HEK293 (cell line): Measurements from ENCODE around the gene HPCAL1.

Experiments
- CTCF ChIA-PET: fragments of 350-600 bp; formaldehyde crosslinking; extraction: SDS; loops from one replicate; lab custom pipeline; 2021; ENCODE audit warnings: antibody characterized with exemption; lab: Yijun Ruan, JAX
- POLR2A ChIA-PET: fragments of 300-600 bp; formaldehyde crosslinking; extraction: SDS; loops from one replicate; lab custom pipeline; 2020; ENCODE audit warnings: antibody characterized with exemption, inconsistent platforms; lab: Yijun Ruan, JAX
- H3K27ac ChIP-seq: fragments of 200-500 bp; sonication (Bioruptor generic); 2 replicates; pipeline ENCODE4 v1.5.1; 2014; ENCODE audit warnings: low read depth, low read length, control low read depth, inconsistent platforms; ENCODE audit errors: extremely low read depth
- H3K36me3 ChIP-seq, 2 experiments: fragments of 200-500 bp in 1 of 2; sonication (Bioruptor generic) in 1 of 2; 1 replicate in 1 of 2; 2 replicates in 1 of 2; pipeline ENCODE4 v1.5.1; 2014 to 2017; ENCODE audit warnings: inconsistent platforms in 2 of 2, low read length in 2 of 2; ENCODE audit not compliant: control insufficient read depth in 2 of 2, insufficient read depth in 1 of 2
- H3K4me1 ChIP-seq: fragments of 200-500 bp; sonication (Bioruptor generic); 2 replicates; pipeline ENCODE4 v1.5.1; 2014; ENCODE audit warnings: mild to moderate bottlenecking, low read length, inconsistent platforms; ENCODE audit not compliant: control insufficient read depth, insufficient read depth
- H3K4me3 ChIP-seq: 2 replicates; pipeline ENCODE4 v1.5.1; 2011; ENCODE audit warnings: low read depth, mild to moderate bottlenecking, control low read depth, low read length, moderate library complexity
- H3K9me3 ChIP-seq: fragments of 200-500 bp; sonication (Bioruptor generic); 2 replicates; pipeline ENCODE4 v1.5.1; 2014; ENCODE audit warnings: low read depth, low read length, inconsistent platforms; ENCODE audit not compliant: control insufficient read depth, insufficient read depth
- BCL11B ChIP-seq: fragments of 450-650 bp; formaldehyde crosslinking; IDR thresholded peaks from 2 replicates; pipeline ENCODE4 v1.5.1; 2016; ENCODE audit warnings: low read depth, missing biosample characterization, missing genetic modification characterization
- GLIS2 ChIP-seq: fragments of 450-650 bp; formaldehyde crosslinking; IDR thresholded peaks from 2 replicates; pipeline ENCODE4 v1.5.1; 2016; ENCODE audit warnings: missing biosample characterization, missing genetic modification characterization
- HOXC10 ChIP-seq: sonication (generic); formaldehyde crosslinking; IDR thresholded peaks from 2 replicates; pipeline ENCODE4 v1.8.1; 2023; ENCODE audit warnings: mild to moderate bottlenecking, missing genetic modification reagents
- KLF16 ChIP-seq: fragments of 450-650 bp; formaldehyde crosslinking; IDR thresholded peaks from 2 replicates; pipeline ENCODE4 v1.5.1; 2017; ENCODE audit warnings: missing biosample characterization, missing genetic modification characterization
- OSR2 ChIP-seq: fragments of 450-650 bp; formaldehyde crosslinking; IDR thresholded peaks from 2 replicates; pipeline ENCODE4 v1.5.1; 2016; ENCODE audit warnings: missing biosample characterization, missing genetic modification characterization
- SP7 ChIP-seq: fragments of 450-650 bp; formaldehyde crosslinking; IDR thresholded peaks from 2 replicates; pipeline ENCODE4 v1.5.1; 2016; ENCODE audit warnings: missing biosample characterization, missing genetic modification characterization
- TCF7L2 ChIP-seq: IDR thresholded peaks from 2 replicates; pipeline ENCODE4 v1.6.1; 2011; ENCODE audit warnings: low read depth, mild to moderate bottlenecking, inconsistent platforms, low read length, moderate library complexity, borderline replicate concordance
- YY1 ChIP-seq: fragments of 450-650 bp; formaldehyde crosslinking; IDR thresholded peaks from 2 replicates; pipeline ENCODE4 v1.5.1; 2018; ENCODE audit warnings: missing biosample characterization, missing genetic modification characterization
- YY2 ChIP-seq: fragments of 450-650 bp; formaldehyde crosslinking; IDR thresholded peaks from 2 replicates; pipeline ENCODE4 v1.5.1; 2016; ENCODE audit warnings: missing biosample characterization, missing genetic modification characterization
- ZNF121 ChIP-seq: fragments of 450-650 bp; formaldehyde crosslinking; IDR thresholded peaks from 2 replicates; pipeline ENCODE4 v1.5.1; 2016; ENCODE audit warnings: missing biosample characterization, missing genetic modification characterization
- ZNF146 ChIP-seq: fragments of 450-650 bp; formaldehyde crosslinking; IDR thresholded peaks from 2 replicates; pipeline ENCODE4 v1.5.1; 2016; ENCODE audit warnings: missing biosample characterization, missing genetic modification characterization
- ZNF155 ChIP-seq: fragments of 450-650 bp; formaldehyde crosslinking; IDR thresholded peaks from 2 replicates; pipeline ENCODE4 v1.5.1; 2016; ENCODE audit warnings: missing biosample characterization, missing genetic modification characterization
- ZNF169 ChIP-seq: fragments of 450-650 bp; formaldehyde crosslinking; IDR thresholded peaks from 2 replicates; pipeline ENCODE4 v1.5.1; 2016; ENCODE audit warnings: missing biosample characterization, missing genetic modification characterization
- ZNF2 ChIP-seq: fragments of 450-650 bp; formaldehyde crosslinking; IDR thresholded peaks from 2 replicates; pipeline ENCODE4 v1.5.1; 2016; ENCODE audit warnings: missing biosample characterization, missing genetic modification characterization
- ZNF214 ChIP-seq: fragments of 450-650 bp; formaldehyde crosslinking; IDR thresholded peaks from 2 replicates; pipeline ENCODE4 v1.5.1; 2017; ENCODE audit warnings: missing biosample characterization, mild to moderate bottlenecking, missing genetic modification characterization, borderline replicate concordance
- ZNF24 ChIP-seq: fragments of 450-650 bp; formaldehyde crosslinking; IDR thresholded peaks from 2 replicates; pipeline ENCODE4 v1.5.1; 2016; ENCODE audit warnings: missing biosample characterization, missing genetic modification characterization
- ZNF292 ChIP-seq: fragments of 450-650 bp; formaldehyde crosslinking; IDR thresholded peaks from 2 replicates; pipeline ENCODE4 v1.5.1; 2016; ENCODE audit warnings: low read depth, missing biosample characterization, missing genetic modification characterization, borderline replicate concordance
- ZNF302 ChIP-seq: fragments of 450-650 bp; formaldehyde crosslinking; IDR thresholded peaks from 2 replicates; pipeline ENCODE4 v1.5.1; 2016; ENCODE audit warnings: missing biosample characterization, missing genetic modification characterization, low read depth
- ZNF48 ChIP-seq: fragments of 450-650 bp; formaldehyde crosslinking; IDR thresholded peaks from 2 replicates; pipeline ENCODE4 v1.5.1; 2016; ENCODE audit warnings: missing biosample characterization, missing genetic modification characterization
- ZNF623 ChIP-seq: fragments of 450-650 bp; formaldehyde crosslinking; IDR thresholded peaks from 2 replicates; pipeline ENCODE4 v1.5.1; 2016; ENCODE audit warnings: missing biosample characterization, missing genetic modification characterization
- ZNF654 ChIP-seq: fragments of 450-650 bp; formaldehyde crosslinking; IDR thresholded peaks from 2 replicates; pipeline ENCODE4 v1.5.1; 2016; ENCODE audit warnings: low read depth, missing biosample characterization, missing genetic modification characterization
- ZNF660 ChIP-seq: fragments of 450-650 bp; IDR thresholded peaks from 2 replicates; pipeline ENCODE4 v1.5.1; 2018; ENCODE audit warnings: missing biosample characterization, mild to moderate bottlenecking, missing genetic modification characterization
- ZNF707 ChIP-seq: fragments of 450-650 bp; formaldehyde crosslinking; IDR thresholded peaks from 2 replicates; pipeline ENCODE4 v1.5.1; 2016; ENCODE audit warnings: missing biosample characterization, missing genetic modification characterization
- ZNF768 ChIP-seq: fragments of 450-650 bp; formaldehyde crosslinking; IDR thresholded peaks from 2 replicates; pipeline ENCODE4 v1.5.1; 2018; ENCODE audit warnings: missing biosample characterization, mild to moderate bottlenecking, missing genetic modification characterization
- ZNF777 ChIP-seq: fragments of 450-650 bp; formaldehyde crosslinking; IDR thresholded peaks from 2 replicates; pipeline ENCODE4 v1.5.1; 2017; ENCODE audit warnings: missing biosample characterization, missing genetic modification characterization, borderline replicate concordance
- ZNF785 ChIP-seq: fragments of 450-650 bp; formaldehyde crosslinking; IDR thresholded peaks from 2 replicates; pipeline ENCODE4 v1.5.1; 2016; ENCODE audit warnings: missing biosample characterization, missing genetic modification characterization
- ZSCAN16 ChIP-seq: fragments of 450-650 bp; formaldehyde crosslinking; IDR thresholded peaks from 2 replicates; pipeline ENCODE4 v1.5.1; 2016; ENCODE audit warnings: missing biosample characterization, missing genetic modification characterization
- ZSCAN30 ChIP-seq: fragments of 450-650 bp; IDR thresholded peaks from 2 replicates; pipeline ENCODE4 v1.5.1; 2018; ENCODE audit warnings: missing biosample characterization, mild to moderate bottlenecking, missing genetic modification characterization, moderate library complexity
- TF ChIP-seq, protein P1 (sequence below): fragments of 450-650 bp; formaldehyde crosslinking; optimal IDR thresholded peaks from 2 replicates; pipeline ENCODE3; 2016; ENCODE audit warnings: missing biosample characterization, mild to moderate bottlenecking, missing genetic modification characterization
- TF ChIP-seq, protein P2 (sequence below): fragments of 450-650 bp; formaldehyde crosslinking; IDR thresholded peaks from 2 replicates; pipeline ENCODE4 v1.5.1; 2016; ENCODE audit warnings: missing biosample characterization, missing genetic modification characterization, low read depth
- TF ChIP-seq, protein P3 (sequence below): IDR thresholded peaks from 2 replicates; pipeline ENCODE4 v1.6.1; 2011; ENCODE audit warnings: mild to moderate bottlenecking, low read depth, low read length, borderline replicate concordance
- TF ChIP-seq, protein P4 (sequence below): fragments of 450-650 bp; IDR thresholded peaks from 2 replicates; pipeline ENCODE4 v1.5.1; 2018; ENCODE audit warnings: missing biosample characterization, mild to moderate bottlenecking, missing genetic modification characterization
- TF ChIP-seq, protein P5 (sequence below): fragments of 450-650 bp; formaldehyde crosslinking; IDR thresholded peaks from 2 replicates; pipeline ENCODE4 v1.5.1; 2017; ENCODE audit warnings: missing biosample characterization, mild to moderate bottlenecking, missing genetic modification characterization, moderate library complexity

HPCAL1 gene

DNA sequence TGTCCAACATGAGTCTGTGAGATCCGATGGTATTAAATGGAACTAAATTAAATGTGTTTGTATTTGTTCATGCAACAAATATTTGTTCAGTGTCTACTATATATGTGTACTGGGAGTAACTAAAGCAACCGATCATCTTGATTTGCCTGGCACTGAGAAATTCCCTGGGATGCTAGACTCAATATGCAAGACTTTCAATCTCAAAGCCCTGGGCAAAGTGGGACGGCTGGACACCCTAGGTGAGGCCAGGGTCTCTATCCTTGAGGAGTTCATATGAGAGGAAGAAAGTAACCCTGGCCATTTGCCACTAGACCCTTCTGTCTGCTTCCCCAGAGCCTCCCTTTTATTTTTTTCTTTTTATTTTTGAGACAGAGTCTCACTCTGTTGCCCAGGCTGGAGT is 44.0 kb upstream of the HPCAL1 start:
- no peak for TF ChIP-seq ZNF654
- no peak for TF ChIP-seq GLIS2 (tag by site-specific recombination)
- TF ChIP-seq, protein P1, sequence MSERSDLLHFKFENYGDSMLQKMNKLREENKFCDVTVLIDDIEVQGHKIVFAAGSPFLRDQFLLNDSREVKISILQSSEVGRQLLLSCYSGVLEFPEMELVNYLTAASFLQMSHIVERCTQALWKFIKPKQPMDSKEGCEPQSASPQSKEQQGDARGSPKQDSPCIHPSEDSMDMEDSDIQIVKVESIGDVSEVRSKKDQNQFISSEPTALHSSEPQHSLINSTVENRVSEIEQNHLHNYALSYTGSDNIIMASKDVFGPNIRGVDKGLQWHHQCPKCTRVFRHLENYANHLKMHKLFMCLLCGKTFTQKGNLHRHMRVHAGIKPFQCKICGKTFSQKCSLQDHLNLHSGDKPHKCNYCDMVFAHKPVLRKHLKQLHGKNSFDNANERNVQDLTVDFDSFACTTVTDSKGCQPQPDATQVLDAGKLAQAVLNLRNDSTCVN (tag by site-specific recombination) = no peak
- TF ChIP-seq YY2 (tag by site-specific recombination) = no peak
- no peak for TF ChIP-seq ZNF48 (tag by site-specific recombination)
- TF ChIP-seq ZSCAN30 (tag by site-specific recombination) = no peak
- no peak for TF ChIP-seq BCL11B (tag by site-specific recombination)
- no peak for TF ChIP-seq KLF16 (tag by site-specific recombination)
- TF ChIP-seq, protein P2, sequence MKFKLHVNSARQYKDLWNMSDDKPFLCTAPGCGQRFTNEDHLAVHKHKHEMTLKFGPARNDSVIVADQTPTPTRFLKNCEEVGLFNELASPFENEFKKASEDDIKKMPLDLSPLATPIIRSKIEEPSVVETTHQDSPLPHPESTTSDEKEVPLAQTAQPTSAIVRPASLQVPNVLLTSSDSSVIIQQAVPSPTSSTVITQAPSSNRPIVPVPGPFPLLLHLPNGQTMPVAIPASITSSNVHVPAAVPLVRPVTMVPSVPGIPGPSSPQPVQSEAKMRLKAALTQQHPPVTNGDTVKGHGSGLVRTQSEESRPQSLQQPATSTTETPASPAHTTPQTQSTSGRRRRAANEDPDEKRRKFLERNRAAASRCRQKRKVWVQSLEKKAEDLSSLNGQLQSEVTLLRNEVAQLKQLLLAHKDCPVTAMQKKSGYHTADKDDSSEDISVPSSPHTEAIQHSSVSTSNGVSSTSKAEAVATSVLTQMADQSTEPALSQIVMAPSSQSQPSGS (tag by site-specific recombination) = no peak
- no peak for TF ChIP-seq ZNF660 (tag by site-specific recombination)
- no peak for TF ChIP-seq ZNF121
- no peak for TF ChIP-seq ZNF302 (tag by site-specific recombination)
- TF ChIP-seq ZNF169 (tag by site-specific recombination) = no peak
- TF ChIP-seq ZNF146 = no peak
- TF ChIP-seq ZNF785 (tag by site-specific recombination) = no peak
- no peak for TF ChIP-seq ZNF155 (tag by site-specific recombination)
- CTCF ChIA-PET = no interaction called here

DNA sequence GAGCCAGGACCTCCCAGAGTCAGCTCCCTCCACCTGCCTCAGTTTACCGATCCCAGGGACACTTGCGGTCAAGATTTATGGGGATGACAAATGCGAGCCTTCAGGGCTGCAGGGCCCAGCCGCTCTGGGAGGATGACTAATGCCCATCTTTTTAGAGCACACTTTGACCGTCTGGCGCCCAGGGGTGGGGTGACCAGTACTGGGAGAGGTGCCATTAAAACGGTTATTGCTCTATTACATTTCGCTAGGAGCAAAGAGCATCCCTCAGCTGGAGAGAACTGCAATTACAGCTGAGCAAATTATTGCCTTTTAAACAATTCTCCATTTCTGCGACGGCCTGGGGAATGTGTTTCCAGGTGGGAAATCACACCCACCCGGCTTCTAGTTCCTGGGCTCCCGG is 42.6 kb upstream of the HPCAL1 start:
- H3K27ac ChIP-seq = no peak overlapping the region
- CTCF ChIA-PET = no interaction called here
- POLR2A ChIA-PET = no interaction called here
- TF ChIP-seq HOXC10 (no peak), ZNF768 (tag by site-specific recombination) (no peak), ZNF24 (tag by site-specific recombination) (no peak), ZNF2 (tag by site-specific recombination) (no peak), ZNF777 (tag by site-specific recombination) (no peak), ZNF292 (no peak), ZSCAN16 (tag by site-specific recombination) (no peak), OSR2 (tag by site-specific recombination) (no peak), ZNF707 (tag by site-specific recombination) (no peak), YY1 (tag by site-specific recombination) (no peak), SP7 (tag by site-specific recombination) (no peak), ZNF623 (no peak), TCF7L2 (no peak), ZNF214 (tag by site-specific recombination) (no peak)
- TF ChIP-seq, protein P3, sequence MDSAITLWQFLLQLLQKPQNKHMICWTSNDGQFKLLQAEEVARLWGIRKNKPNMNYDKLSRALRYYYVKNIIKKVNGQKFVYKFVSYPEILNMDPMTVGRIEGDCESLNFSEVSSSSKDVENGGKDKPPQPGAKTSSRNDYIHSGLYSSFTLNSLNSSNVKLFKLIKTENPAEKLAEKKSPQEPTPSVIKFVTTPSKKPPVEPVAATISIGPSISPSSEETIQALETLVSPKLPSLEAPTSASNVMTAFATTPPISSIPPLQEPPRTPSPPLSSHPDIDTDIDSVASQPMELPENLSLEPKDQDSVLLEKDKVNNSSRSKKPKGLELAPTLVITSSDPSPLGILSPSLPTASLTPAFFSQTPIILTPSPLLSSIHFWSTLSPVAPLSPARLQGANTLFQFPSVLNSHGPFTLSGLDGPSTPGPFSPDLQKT = no peak
- TF ChIP-seq, protein P4, sequence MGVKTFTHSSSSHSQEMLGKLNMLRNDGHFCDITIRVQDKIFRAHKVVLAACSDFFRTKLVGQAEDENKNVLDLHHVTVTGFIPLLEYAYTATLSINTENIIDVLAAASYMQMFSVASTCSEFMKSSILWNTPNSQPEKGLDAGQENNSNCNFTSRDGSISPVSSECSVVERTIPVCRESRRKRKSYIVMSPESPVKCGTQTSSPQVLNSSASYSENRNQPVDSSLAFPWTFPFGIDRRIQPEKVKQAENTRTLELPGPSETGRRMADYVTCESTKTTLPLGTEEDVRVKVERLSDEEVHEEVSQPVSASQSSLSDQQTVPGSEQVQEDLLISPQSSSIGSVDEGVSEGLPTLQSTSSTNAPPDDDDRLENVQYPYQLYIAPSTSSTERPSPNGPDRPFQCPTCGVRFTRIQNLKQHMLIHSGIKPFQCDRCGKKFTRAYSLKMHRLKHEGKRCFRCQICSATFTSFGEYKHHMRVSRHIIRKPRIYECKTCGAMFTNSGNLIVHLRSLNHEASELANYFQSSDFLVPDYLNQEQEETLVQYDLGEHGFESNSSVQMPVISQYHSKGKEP (tag by site-specific recombination) = no peak
- TF ChIP-seq, protein P5, sequence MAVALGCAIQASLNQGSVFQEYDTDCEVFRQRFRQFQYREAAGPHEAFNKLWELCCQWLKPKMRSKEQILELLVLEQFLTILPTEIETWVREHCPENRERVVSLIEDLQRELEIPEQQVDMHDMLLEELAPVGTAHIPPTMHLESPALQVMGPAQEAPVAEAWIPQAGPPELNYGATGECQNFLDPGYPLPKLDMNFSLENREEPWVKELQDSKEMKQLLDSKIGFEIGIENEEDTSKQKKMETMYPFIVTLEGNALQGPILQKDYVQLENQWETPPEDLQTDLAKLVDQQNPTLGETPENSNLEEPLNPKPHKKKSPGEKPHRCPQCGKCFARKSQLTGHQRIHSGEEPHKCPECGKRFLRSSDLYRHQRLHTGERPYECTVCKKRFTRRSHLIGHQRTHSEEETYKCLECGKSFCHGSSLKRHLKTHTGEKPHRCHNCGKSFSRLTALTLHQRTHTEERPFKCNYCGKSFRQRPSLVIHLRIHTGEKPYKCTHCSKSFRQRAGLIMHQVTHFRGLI (tag by site-specific recombination) = no peak

More for the DNA sequence above, 44.0 kb upstream of the HPCAL1 start:
- no peak overlapping the region for H3K4me3 ChIP-seq
- H3K27ac ChIP-seq = no peak overlapping the region
- no peaks in the 10 kb centered on the region for H3K9me3 ChIP-seq
- no peaks in the 10 kb centered on the region for H3K36me3 ChIP-seq
- H3K4me1 ChIP-seq = no peaks in the 10 kb centered on the region
- POLR2A ChIA-PET = no interaction called here

More for the DNA sequence above, 42.6 kb upstream of the HPCAL1 start:
- H3K36me3 ChIP-seq = no peaks in the 10 kb centered on the region
- H3K4me3 ChIP-seq = no peak overlapping the region
- no peaks in the 10 kb centered on the region for H3K4me1 ChIP-seq
- H3K9me3 ChIP-seq = no peaks in the 10 kb centered on the region
